A673 (cell line): Measurements from ENCODE around the gene PCED1B.

Experiments
- CTCF ChIP-seq: fragments of 300-800, 200-600 bp; sonication (generic); conservative IDR thresholded peaks from 2 replicates; pipeline ENCODE4 v1.5.1; 2017; ENCODE audit warnings: low read depth, mild to moderate bottlenecking, antibody characterized with exemption, low read length, moderate library complexity, mixed read lengths
- EZH2 ChIP-seq: fragments of 200-600 bp; sonication (generic); IDR thresholded peaks from 2 replicates; pipeline ENCODE4 v1.6.1; 2017; ENCODE audit warnings: borderline replicate concordance, low read depth, mild to moderate bottlenecking, mixed read lengths, antibody characterized with exemption, low read length; ENCODE audit not compliant: poor library complexity, severe bottlenecking

DNA sequence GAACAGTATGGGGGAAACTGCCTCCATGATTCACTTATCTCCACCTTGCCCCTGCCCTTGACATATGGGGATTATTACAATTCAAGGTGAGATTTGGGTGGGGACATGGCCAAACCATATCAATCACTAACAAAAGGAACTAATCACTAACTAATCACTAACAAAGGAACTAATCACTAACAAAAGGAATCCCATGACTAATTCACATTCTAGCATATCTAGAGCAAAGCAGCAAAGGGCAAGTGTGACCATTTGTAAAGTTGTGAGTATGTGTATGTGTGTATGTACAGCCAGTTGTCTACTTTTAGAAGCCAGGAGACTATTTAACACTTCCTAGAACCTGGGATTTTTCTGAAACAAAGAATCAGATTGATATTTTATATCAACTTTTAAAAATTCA lies 30.9 kb upstream of the PCED1B start:
- TF ChIP-seq CTCF (no peak), EZH2 (no peak)
